ENCODE data around the gene AADAT.

The AADAT gene

GRCh38 chr4:170068438-170069128 is 21.2 kb downstream of the AADAT start:
- H3K36me3 Mint-ChIP-seq (ENCODE audit: low read depth): peaks cover 44% of the 10 kb centered on the region
- no peak overlapping the region for H3K4me3 Mint-ChIP-seq
- no peak overlapping the region for H3K27ac Mint-ChIP-seq
- TF ChIP-seq CTCF (IDR thresholded peaks at IDR 0.05; ENCODE audit: unreplicated experiment in 3 of 3): no peak
- H3K4me1 Mint-ChIP-seq: no peaks in the 10 kb centered on the region
- no peaks in the 10 kb centered on the region for H3K9me3 Mint-ChIP-seq
- H3K27me3 Mint-ChIP-seq (ENCODE audit: low read depth): no peaks in the 10 kb centered on the region

DNA sequence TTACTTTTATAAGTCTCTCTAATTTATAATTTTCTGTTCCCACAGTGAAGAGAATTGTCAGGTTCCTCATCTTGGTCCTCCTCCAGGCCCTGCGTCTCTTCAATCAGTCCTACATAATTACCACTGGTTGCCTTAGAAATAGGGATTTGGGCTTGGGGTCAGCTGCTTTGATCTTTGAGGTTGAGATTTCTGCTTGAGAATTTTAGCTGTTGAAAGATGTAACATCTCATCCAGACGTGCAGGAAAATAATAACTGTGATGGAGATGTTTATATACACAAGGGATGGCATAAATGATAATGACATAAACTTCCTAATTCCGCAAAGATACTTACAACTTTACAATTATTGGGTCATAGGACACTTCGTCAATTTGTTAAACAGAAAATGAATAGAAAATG is 30.3 kb downstream of the AADAT start:
- Mint-ChIP-seq H3K27me3 (ENCODE audit: low read depth) (no peaks in the 10 kb centered on the region), H3K36me3 (ENCODE audit: low read depth) (peaks cover 54% of the 10 kb centered on the region), H3K4me1 (no peaks in the 10 kb centered on the region), H3K4me3 (no peak overlapping the region), H3K27ac (no peak overlapping the region), H3K9me3 (no peaks in the 10 kb centered on the region)
- TF ChIP-seq CTCF (IDR thresholded peaks at IDR 0.05; ENCODE audit: unreplicated experiment in 3 of 3): no peak

DNA sequence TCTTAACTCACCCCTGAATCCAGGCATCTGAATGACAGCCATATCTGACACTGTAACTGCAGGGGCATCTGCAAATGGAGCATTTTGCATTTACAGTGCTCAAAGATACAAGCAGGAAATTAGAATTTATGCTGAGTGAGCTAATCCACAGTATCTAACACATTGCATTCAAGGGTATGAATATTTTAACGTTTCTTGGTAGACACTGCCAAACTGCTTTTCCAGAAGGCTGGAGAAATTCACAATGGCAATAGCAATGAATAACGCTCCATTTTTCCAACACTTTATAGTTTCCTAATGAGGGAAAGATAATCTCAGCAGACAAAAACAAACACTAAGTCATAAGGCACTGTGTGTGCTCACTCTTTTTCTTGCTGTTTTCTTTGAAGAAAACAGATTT is 30.9 kb downstream of the AADAT start:
- Mint-ChIP-seq H3K9me3 (no peaks in the 10 kb centered on the region), H3K4me3 (no peak overlapping the region), H3K27ac (no peak overlapping the region), H3K27me3 (ENCODE audit: low read depth) (no peaks in the 10 kb centered on the region), H3K4me1 (no peaks in the 10 kb centered on the region), H3K36me3 (ENCODE audit: low read depth) (peaks cover 54% of the 10 kb centered on the region)
- TF ChIP-seq CTCF (IDR thresholded peaks at IDR 0.05; ENCODE audit: unreplicated experiment in 3 of 3): no peak

GRCh38 chr4:170057866-170058265 is 31.9 kb downstream of the AADAT start:
- Mint-ChIP-seq H3K4me3 (no peak overlapping the region), H3K9me3 (no peaks in the 10 kb centered on the region), H3K4me1 (no peaks in the 10 kb centered on the region), H3K27ac (no peak overlapping the region), H3K36me3 (ENCODE audit: low read depth) (peaks cover 45% of the 10 kb centered on the region), H3K27me3 (ENCODE audit: low read depth) (no peaks in the 10 kb centered on the region)
- TF ChIP-seq CTCF (IDR thresholded peaks at IDR 0.05; ENCODE audit: unreplicated experiment in 3 of 3): no peak

- TF ChIP-seq CTCF (IDR thresholded peaks at IDR 0.05; ENCODE audit: unreplicated experiment in 3 of 3): no peak
These were observed 36.8 kb downstream of the AADAT start for GRCh38 chr4:170052919-170053318.

GRCh38 chr4:170051402-170051801 is 38.4 kb downstream of the AADAT start:
- no peaks in the 10 kb centered on the region for H3K9me3 Mint-ChIP-seq
- H3K4me3 Mint-ChIP-seq: no peak overlapping the region
- peaks cover under 1% of the 10 kb centered on the region for H3K36me3 Mint-ChIP-seq (ENCODE audit: low read depth)
- H3K27ac Mint-ChIP-seq: no peak overlapping the region
- H3K4me1 Mint-ChIP-seq: no peaks in the 10 kb centered on the region
- no peak for TF ChIP-seq CTCF (IDR thresholded peaks at IDR 0.05; ENCODE audit: unreplicated experiment in 3 of 3)
- H3K27me3 Mint-ChIP-seq (ENCODE audit: low read depth): no peaks in the 10 kb centered on the region

More at GRCh38 chr4:170052919-170053318, 36.8 kb downstream of the AADAT start:
- peaks cover 12% of the 10 kb centered on the region for H3K36me3 Mint-ChIP-seq (ENCODE audit: low read depth)
- H3K4me3 Mint-ChIP-seq: no peak overlapping the region
- no peaks in the 10 kb centered on the region for H3K4me1 Mint-ChIP-seq
- H3K27ac Mint-ChIP-seq: no peak overlapping the region
- no peaks in the 10 kb centered on the region for H3K9me3 Mint-ChIP-seq
- no peaks in the 10 kb centered on the region for H3K27me3 Mint-ChIP-seq (ENCODE audit: low read depth)
